GM23248 (cell line): ENCODE data around the gene HNF1B. TPM values are rescaled to one million over a fixed set of nuclear protein-coding genes. Genes with fewer than 3 reads are reported as not detected.

ENCODE experiments used
- DNase-seq: peaks from one replicate; pipeline ENCODE4 v3.0.0-alpha.2; 2015
- H2AFZ ChIP-seq: fragments of 200-600 bp; sonication (generic); 2 replicates; pipeline ENCODE4 v1.6.1; 2016; ENCODE audit warnings: antibody characterized with exemption
- H3F3A ChIP-seq: fragments of 200-600 bp; sonication (generic); 2 replicates; pipeline ENCODE4 v1.6.1; 2016; ENCODE audit warnings: mild to moderate bottlenecking, antibody characterized with exemption, mixed run types; ENCODE audit not compliant: insufficient read depth
- H3K27ac ChIP-seq: fragments of 200-600 bp; sonication (generic); 2 replicates; pipeline ENCODE4 v1.5.1; 2016; ENCODE audit warnings: mild to moderate bottlenecking
- H3K27me3 ChIP-seq: fragments of 200-600 bp; sonication (generic); replicated peaks from 2 replicates; pipeline ENCODE4 v1.6.1; 2016; ENCODE audit warnings: mild to moderate bottlenecking; ENCODE audit not compliant: insufficient read depth
- H3K36me3 ChIP-seq: fragments of 200-600 bp; sonication (generic); 2 replicates; pipeline ENCODE4 v1.6.1; 2016; ENCODE audit warnings: low read depth, mild to moderate bottlenecking
- H3K4me1 ChIP-seq: fragments of 200-600 bp; sonication (generic); 2 replicates; pipeline ENCODE4 v1.6.1; 2016; ENCODE audit warnings: mild to moderate bottlenecking; ENCODE audit not compliant: insufficient read depth
- H3K4me2 ChIP-seq: fragments of 200-600 bp; sonication (generic); one replicate; pipeline ENCODE4 v1.6.1; 2016; ENCODE audit warnings: mild to moderate bottlenecking; ENCODE audit not compliant: unreplicated experiment
- H3K4me3 ChIP-seq: fragments of 200-600 bp; sonication (generic); 2 replicates; pipeline ENCODE4 v1.5.1; 2016; ENCODE audit warnings: mild to moderate bottlenecking
- H3K79me2 ChIP-seq: fragments of 200-600 bp; sonication (generic); 2 replicates; pipeline ENCODE4 v1.6.1; 2016; ENCODE audit warnings: mild to moderate bottlenecking; ENCODE audit not compliant: insufficient read depth
- H3K9ac ChIP-seq: fragments of 200-600 bp; sonication (generic); 2 replicates; pipeline ENCODE4 v1.6.1; 2016; ENCODE audit warnings: mild to moderate bottlenecking
- H3K9me2 ChIP-seq: fragments of 200-600 bp; sonication (generic); 2 replicates; pipeline ENCODE4 v1.6.1; 2016; ENCODE audit warnings: mixed run types, mild to moderate bottlenecking, moderate library complexity; ENCODE audit not compliant: insufficient read depth
- H3K9me3 ChIP-seq: fragments of 200-600 bp; sonication (generic); one replicate; pipeline ENCODE4 v1.6.1; 2017; ENCODE audit warnings: low read depth
- H4K20me1 ChIP-seq: fragments of 200-600 bp; sonication (generic); 2 replicates; pipeline ENCODE4 v1.6.0; 2016; ENCODE audit not compliant: insufficient read depth
- EZH2 ChIP-seq: fragments of 200-600 bp; sonication (generic); IDR thresholded peaks from 2 replicates; pipeline ENCODE4 v1.6.1; 2018; ENCODE audit warnings: antibody characterized with exemption, mild to moderate bottlenecking; ENCODE audit not compliant: insufficient read depth, poor library complexity, severe bottlenecking
- EZH2phosphoT487 ChIP-seq: fragments of 200-600 bp; sonication (generic); IDR thresholded peaks from 2 replicates; pipeline ENCODE4 v1.6.1; 2018; ENCODE audit warnings: antibody characterized with exemption, moderate library complexity, mild to moderate bottlenecking, low read depth; ENCODE audit not compliant: insufficient read depth
- WGBS, 2 experiments: methylation state at CpG; one replicate each; pipeline ENCODE4 v1.1.6; 2015 to 2017; ENCODE audit warnings: low lambda C conversion rate in 2 of 2, low coverage in 1 of 2; ENCODE audit errors: missing lambda C conversion rate in 2 of 2; 5-methylcytosine and 5-hydroxymethylcytosine counted together
- in situ Hi-C: fragments of 300-500 bp; cut with MboI; formaldehyde crosslinking; loops from 2 replicates; pipeline ENCODE4 v1.15.0; 2020
- polyA plus RNA-seq: library from polyadenylated mRNA; unstranded; fragments of >200 nt; fragmentation: Nextera tagmentation; extraction: Ambion mirVana; gene quantifications from 2 replicates; pipeline ENCODE4 v1.2.1, GENCODE V29; 2016
- total RNA-seq: library from RNA; depleted of rRNA; stranded (reverse); fragments of >200 nt; shearing (Covaris generic); gene quantifications from 2 replicates; pipeline ENCODE4 v1.2.3, GENCODE V29; 2014

The HNF1B gene
- total and polyA plus RNA-seq, 2 experiments from 2014 or later, result not detected

DNA sequence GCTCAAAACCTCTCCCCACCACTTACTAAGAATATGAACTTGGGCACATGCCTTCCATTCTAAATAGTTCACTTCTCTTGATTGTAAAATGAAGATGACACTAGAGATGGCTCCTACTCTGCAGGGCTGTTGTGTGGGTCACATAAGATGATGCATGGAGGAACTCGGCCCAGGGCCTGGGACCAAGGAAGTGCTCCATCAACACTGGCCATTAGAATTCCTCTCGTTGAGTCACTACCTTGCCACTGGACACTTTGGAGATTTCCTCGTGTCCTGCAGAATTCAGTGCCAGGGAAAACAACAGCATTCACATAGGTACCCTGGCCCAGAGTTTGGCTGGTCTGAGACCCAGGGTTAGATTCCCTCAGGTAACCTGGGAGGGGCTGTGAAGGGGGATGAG, 18.6 kb downstream of the HNF1B start:
- 32 to 37% methylated on average over 3 of the region's 3 CpGs for WGBS, 2 experiments
- no peaks in the 10 kb centered on the region for H3K4me1 ChIP-seq
- no peaks in the 10 kb centered on the region for H4K20me1 ChIP-seq
- no peaks in the 10 kb centered on the region for H3K36me3 ChIP-seq
- peak; percentile 43 for DNase-seq
- no peak overlapping the region for H3K27ac ChIP-seq
- no peaks in the 10 kb centered on the region for H3K27me3 ChIP-seq
- no peaks in the 10 kb centered on the region for H3K79me2 ChIP-seq
- no peak for TF ChIP-seq EZH2
- no peak for TF ChIP-seq EZH2phosphoT487
- H3F3A ChIP-seq, result no peaks in the 10 kb centered on the region
- H3K9ac ChIP-seq, result no peak overlapping the region
- no peaks in the 10 kb centered on the region for H3K9me2 ChIP-seq
- in situ Hi-C loops, result no loop called here
- H3K4me2 ChIP-seq, result no peak overlapping the region
- no peak overlapping the region for H3K4me3 ChIP-seq
- no peaks in the 10 kb centered on the region for H3K9me3 ChIP-seq
- H2AFZ ChIP-seq, result no peak overlapping the region

- H3K79me2 ChIP-seq, result no peaks in the 10 kb centered on the region
- no peaks in the 10 kb centered on the region for H3K36me3 ChIP-seq
- H3K4me2 ChIP-seq, result no peak overlapping the region
- TF ChIP-seq EZH2, result no peak
- no peak for TF ChIP-seq EZH2phosphoT487
- H3K4me3 ChIP-seq, result no peak overlapping the region
- 36 to 40% methylated on average over 4 of the region's 4 CpGs for WGBS, 2 experiments
- H3K9me3 ChIP-seq, result no peaks in the 10 kb centered on the region
- no peaks in the 10 kb centered on the region for H3K4me1 ChIP-seq
- H2AFZ ChIP-seq, result no peak overlapping the region
- H3K27me3 ChIP-seq, result no peaks in the 10 kb centered on the region
- no peaks in the 10 kb centered on the region for H4K20me1 ChIP-seq
- H3F3A ChIP-seq, result no peaks in the 10 kb centered on the region
- H3K9me2 ChIP-seq, result no peaks in the 10 kb centered on the region
- in situ Hi-C loops, result no loop called here
- H3K9ac ChIP-seq, result no peak overlapping the region
- H3K27ac ChIP-seq, result no peak overlapping the region
- no peak for DNase-seq
Measured at GRCh38 chr17:37725601-37726146, 19.2 kb downstream of the HNF1B start.

DNA sequence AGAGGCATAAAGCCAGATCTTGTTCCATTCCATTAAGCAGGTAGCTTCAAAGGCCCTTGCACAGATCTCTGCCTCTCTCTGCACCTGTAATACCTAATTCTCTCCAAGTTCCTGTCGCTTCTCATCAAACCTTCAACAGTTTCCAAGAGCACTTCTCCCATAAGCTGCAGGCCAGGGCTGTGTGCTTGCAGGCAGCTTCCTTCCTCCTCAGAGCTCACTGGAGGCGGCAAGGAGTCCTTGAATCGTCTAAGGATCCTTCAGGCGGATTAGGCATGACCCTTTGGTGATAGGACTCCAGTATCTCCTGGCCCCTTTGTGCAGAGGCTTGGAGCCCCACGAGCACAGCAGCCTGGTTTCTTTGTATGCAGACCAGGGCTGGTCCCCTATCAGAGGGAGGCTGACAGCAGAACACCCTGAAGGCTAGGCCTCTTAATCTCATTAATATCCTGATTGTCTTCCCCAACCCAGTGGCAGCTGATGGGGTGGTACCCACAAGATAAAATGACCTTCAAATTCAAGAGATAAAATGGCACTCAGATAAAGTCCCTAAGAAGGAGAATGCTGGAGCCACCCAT, 19.8 kb downstream of the HNF1B start:
- Histone ChIP-seq H3K27me3 (no peaks in the 10 kb centered on the region), H3K4me1 (no peaks in the 10 kb centered on the region), H2AFZ (no peak overlapping the region), H3K4me2 (no peak overlapping the region), H3K9me2 (no peaks in the 10 kb centered on the region), H3F3A (no peaks in the 10 kb centered on the region), H3K36me3 (no peaks in the 10 kb centered on the region), H3K79me2 (no peaks in the 10 kb centered on the region), H4K20me1 (no peaks in the 10 kb centered on the region), H3K27ac (no peak overlapping the region), H3K4me3 (no peak overlapping the region), H3K9me3 (no peaks in the 10 kb centered on the region), H3K9ac (no peak overlapping the region)
- no peak for DNase-seq
- no peak for TF ChIP-seq EZH2phosphoT487
- no peak for TF ChIP-seq EZH2
- WGBS, 2 experiments, result 44 to 54% methylated on average over 5 of the region's 5 CpGs
- in situ Hi-C loops, result no loop called here

- Histone ChIP-seq H3K9me3 (no peaks in the 10 kb centered on the region), H3F3A (peaks cover 3% of the 10 kb centered on the region; the same call in 1 of the 2 replicates), H2AFZ (no peak overlapping the region), H4K20me1 (no peaks in the 10 kb centered on the region), H3K27ac (no peak overlapping the region), H3K9me2 (no peaks in the 10 kb centered on the region), H3K4me3 (no peak overlapping the region), H3K9ac (no peak overlapping the region), H3K79me2 (no peaks in the 10 kb centered on the region), H3K36me3 (no peaks in the 10 kb centered on the region), H3K4me2 (no peak overlapping the region), H3K4me1 (peaks cover 17% of the 10 kb centered on the region), H3K27me3 (no peaks in the 10 kb centered on the region)
- in situ Hi-C loops, result no loop called here
- no peak for DNase-seq
- no peak for TF ChIP-seq EZH2phosphoT487
- TF ChIP-seq EZH2, result no peak
- WGBS, 2 experiments, result 25 to 27% methylated on average over 4 of the region's 4 CpGs
Measured at GRCh38 chr17:37720989-37721388, 23.9 kb downstream of the HNF1B start.
